GM19023 (cell line): Measurements from ENCODE around the gene ZNF785.

Source experiments
- ATAC-seq: cut with Tn5 transposase; IDR thresholded peaks from one replicate; pipeline ENCODE4 v1.9.1; 2021; ENCODE audit warnings: mild to moderate bottlenecking, moderate library complexity; ENCODE audit not compliant: unreplicated experiment

The ZNF785 gene

DNA sequence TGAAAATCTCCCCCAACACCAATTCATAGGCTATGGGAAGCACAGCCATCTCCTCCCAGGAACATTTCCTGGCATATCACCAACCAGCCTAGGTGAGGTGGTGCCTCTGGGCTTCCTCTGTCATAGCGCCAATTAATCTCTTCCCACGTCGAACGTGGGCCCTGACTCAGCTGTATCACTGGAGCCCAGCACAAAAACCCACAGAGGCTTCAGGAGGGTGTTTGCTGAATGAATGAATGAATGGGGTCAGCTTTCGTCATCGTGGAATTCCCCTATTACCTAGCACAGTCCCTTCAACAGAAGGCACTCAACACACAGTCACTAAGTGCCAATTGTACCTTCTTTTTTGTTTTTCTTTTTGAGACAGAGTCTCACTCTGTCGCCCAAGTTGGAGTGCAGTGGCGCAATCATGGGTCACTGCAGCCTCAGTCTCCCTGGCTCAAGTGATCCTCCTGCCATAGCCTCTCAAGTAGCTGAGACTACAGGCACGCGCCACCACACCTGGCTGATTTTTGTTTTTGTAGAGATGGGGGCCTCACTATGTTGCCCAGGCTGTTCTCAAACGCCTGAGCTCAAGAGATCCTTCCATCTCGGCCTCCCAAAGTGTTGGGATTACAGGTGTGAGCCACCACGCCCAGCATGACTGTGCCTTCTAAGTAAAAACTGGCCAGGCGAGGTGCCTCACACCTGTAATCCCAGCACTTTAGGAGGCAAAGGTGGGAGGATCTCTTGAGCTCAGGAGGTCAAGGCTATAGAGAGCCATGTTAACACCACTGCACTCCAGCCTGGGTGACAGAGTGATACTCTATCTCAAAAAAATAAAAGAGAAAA, 18.1 kb downstream of the ZNF785 start:
- no peak for ATAC-seq

GRCh38 chr16:30566531-30566930, 19.0 kb downstream of the ZNF785 start:
- no peak for ATAC-seq

DNA sequence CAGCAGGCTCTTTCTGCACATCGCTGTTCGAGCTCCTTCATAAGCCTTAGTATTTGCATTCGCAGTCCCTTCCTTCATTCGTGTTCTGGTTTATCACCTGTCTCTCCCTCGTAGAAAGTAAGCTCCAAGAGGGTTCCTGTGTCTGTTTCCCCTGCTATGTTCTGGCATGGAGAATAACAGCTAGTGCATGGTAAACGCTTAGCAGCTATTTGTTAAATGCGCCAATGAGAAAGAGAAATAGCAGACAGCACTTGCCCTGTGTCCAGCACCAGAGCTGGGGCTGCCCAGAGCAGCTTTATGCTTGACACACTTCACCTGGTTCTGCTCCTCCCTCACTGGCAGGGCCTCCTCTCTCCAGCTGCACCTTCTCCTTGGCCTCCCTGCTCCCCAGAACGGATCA, 19.5 kb downstream of the ZNF785 start:
- no peak for ATAC-seq

GRCh38 chr16:30565526-30565925, 20.0 kb downstream of the ZNF785 start:
- no peak for ATAC-seq

GRCh38 chr16:30562021-30562420, 23.5 kb downstream of the ZNF785 start:
- no peak for ATAC-seq

DNA sequence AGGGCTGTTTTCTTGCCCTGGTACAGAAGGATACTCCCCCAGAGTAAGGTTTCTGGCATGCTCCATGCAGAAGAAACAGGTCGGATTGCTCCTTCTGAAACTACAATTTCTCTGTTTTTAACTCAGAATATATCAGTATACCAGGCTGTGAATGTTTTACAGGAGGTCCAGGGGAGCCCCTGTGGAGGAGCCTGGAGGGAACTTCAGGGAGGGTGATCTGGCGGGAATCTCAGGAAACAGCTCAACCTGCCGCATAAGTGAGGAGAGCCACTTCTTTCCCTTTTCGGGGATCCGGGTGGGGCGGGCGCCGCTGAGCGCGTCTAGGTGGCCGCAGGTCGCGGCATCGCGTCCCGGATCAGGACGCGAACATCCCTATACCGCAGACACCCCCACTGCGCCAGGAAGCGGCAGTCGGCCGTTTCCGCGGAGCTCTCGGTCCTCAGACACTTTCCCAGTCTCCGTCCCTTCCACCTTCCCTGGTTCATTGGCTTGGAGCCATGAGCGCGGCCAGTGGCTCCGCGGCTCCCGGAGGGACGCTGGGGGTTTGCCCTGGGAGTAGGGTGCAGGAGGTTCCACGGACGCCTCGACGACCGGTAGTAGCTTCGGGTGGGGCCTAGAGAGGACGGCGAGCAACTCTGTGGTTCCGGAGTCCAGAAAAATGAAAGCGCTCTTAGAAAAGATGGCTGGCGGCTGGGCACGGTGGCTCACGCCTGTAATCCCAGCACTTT, 24.2 kb downstream of the ZNF785 start:
- no peak for ATAC-seq

DNA sequence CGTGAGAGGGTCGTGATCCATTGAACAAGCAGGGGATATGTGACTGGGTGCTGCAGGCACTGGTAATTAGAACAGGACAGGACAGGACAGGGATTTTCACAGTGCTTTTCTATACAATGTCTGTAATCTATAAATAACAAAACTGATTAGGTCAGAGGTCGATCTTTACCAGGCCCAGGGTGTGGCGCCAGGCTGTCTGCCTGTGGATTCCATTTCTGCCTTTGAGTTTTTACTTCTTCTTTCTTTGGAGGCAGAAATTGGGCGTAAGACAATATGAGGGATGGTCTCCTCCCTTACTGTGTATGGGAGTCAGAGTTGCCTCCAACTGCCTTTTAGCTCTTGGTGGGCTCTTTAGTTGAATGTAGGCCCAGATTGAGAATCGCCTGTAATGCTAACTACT, 25.8 kb downstream of the ZNF785 start:
- no peak for ATAC-seq

- ATAC-seq: no peak
These were observed 26.6 kb downstream of the ZNF785 start for GRCh38 chr16:30558789-30559377.

- peak; percentile 88 for ATAC-seq
These were observed 27.3 kb downstream of the ZNF785 start, which contains the start of gene ZNF764 for GRCh38 chr16:30557957-30558788. Gene ZNF764, minus strand, starts transcription at chr16:30558374. Its CDS starts 192 bp downstream, at chr16:30558182.

DNA sequence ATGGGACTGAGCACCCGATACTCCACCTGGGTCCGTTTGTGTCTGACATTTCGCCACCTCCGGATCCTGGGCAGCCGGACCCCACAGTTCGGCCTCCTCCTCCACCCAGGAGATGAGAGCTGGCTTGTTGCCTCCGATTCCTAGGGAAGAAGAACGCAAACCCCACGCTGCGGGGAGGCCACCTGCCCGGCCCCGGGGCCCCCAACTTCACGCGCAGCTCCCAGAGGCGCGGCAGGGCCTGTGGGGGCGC, 27.9 kb downstream of the ZNF785 start:
- ATAC-seq: peak; percentile 4

DNA sequence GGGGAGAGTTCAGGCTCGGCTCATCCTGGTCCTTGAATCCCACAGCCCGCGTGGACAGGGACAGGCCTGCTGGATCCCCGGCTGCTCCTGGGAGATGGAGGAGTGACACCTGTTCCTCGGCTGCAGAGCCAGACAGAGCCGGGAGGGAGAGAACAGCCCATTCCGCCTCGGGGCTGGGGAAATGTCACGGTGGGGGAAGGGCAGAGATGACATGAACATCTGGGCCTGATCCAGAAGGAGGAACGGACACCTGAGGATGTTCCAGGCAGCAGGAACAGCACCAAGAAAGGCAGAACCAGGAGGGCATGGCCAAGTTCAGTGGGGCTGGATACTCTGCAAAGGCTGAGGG, 29.4 kb downstream of the ZNF785 start:
- no peak for ATAC-seq

DNA sequence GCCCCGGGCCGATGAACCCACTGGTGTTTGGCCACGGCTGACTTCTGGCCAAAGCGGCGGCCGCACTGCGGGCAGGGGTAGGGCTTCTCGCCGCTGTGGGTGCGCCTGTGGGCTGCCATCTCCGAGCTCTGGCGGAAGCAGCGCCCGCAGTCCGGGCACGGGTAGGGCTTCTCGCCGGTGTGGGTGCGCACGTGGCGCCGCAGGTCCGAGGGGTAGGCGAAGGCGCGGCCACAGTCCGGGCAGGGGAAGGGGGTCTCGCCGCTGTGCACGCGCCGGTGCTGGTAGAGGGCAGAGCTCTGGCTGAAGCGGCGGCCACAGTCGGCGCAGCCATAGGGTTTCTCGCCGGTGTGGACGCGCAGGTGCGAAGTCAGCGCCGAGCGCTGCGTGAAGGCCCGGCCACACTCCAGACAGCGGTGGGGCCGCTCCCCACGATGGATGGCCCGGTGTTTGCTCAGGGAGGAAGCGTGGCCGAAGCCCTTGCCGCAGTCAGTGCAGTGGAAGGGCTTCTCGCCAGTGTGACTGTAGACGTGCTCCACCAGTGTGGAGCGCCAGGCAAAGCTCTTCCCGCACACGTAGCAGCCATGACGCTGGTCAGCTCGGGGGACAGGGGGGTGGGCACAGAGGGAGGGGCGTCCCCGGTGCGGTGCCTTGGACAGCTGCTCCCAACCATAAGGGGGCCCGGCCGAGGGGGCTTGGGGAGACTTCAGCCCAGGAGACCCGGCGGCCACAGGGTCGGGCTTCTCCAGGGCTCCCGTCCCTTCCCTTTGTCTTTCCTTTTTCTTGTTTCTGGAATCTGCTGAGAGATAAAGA, 30.0 kb downstream of the ZNF785 start:
- no peak for ATAC-seq

DNA sequence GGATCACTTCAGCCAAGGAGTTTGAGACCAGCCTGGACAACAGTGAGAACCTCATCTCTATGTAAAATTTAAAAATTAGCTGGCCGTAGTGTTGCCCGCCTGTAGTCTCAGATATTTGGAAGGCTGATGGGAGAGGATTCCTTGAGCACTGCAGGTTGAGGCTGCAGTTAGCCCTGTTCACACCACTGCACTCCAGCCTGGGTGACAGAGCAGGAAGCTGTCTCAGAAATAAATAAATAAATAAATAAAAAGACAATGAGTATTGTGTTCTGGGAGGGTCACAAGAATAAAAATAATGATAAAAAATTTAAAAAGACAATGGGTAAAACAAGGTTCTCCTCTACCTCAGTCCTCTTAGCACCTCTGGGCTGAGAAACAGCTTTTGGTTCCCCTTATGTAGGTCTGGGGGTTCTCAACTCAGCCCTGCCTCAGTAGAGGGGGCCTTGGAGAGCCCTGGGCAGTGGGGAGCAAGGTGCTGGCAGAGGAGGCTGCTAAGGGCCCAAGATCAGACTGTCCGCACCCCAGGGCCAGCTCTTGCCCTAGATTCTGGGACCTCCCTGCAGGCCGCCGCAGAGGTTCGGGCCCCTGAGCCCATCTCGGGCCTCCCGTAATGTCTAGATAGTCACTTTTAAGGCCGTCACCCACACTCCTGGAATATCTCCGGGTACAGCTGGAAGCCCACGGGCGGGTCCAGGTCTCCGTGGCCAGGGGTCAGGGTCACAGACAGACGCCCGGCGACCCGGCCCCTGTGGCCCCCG, 30.8 kb downstream of the ZNF785 start:
- no peak for ATAC-seq

DNA sequence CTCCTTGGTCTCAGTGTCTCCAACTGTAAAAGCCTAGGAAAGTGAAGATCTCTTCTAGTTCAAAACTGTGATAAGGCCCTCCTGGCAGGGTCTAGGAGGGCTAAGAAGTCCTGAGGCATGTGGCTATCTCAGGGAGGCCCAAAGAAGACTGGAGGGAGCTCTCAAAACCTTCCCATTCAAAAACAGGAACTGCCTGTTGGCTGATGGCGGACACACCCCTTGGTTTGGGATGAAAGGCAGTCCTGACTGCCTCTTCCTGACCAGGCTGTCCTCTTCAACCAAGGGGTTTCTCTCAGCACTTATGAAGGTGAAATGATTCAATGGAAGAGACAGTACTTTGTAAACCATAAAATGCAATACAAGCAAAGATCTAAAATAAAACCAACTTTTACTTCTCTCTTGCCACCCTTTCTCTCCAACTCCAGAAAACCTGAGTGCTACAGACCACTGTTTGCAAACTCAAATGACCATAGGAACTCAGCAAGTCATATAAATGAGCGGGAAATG, 32.1 kb downstream of the ZNF785 start:
- ATAC-seq: no peak

DNA sequence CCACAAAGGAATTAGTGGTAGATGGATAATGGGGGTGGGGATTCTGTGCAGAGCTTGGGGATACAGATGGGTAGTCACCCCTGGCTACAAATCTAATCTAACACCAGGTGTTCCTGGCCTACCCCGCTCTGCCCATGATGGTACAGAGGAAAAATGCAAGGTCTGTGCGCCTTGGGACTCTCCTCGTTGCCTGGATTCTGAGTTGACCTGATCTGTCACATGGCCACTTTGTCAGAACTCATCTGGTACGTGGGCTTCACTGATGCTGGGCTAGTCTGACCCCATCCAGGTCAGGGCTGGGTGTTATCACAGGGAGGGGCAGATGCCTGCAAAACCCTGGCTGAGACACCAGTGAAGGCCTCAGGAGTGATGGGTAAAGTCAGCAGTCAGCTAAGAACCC, 32.5 kb downstream of the ZNF785 start:
- no peak for ATAC-seq

DNA sequence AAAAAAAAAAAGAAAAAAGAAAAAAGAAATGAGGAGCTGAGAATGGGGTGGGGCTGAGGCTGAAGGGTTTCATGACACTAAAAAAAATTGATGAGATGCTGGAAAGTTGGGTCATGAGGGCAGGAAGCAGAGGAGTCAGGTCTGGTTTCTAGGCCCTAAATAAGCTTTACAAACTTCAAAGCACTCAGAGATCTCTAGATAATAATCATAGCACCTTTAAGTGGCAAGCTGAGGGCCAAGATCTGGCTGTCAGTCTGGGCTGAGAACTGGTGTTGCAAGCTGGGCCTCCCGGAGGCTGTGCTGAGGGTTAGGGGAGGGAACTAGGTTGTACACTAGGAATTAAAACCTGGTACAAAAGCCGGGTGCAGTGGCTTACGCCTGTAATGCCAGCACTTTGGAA, 33.7 kb downstream of the ZNF785 start:
- no peak for ATAC-seq

- ATAC-seq: no peak
These were observed 36.9 kb downstream of the ZNF785 start for GRCh38 chr16:30548416-30549253.

DNA sequence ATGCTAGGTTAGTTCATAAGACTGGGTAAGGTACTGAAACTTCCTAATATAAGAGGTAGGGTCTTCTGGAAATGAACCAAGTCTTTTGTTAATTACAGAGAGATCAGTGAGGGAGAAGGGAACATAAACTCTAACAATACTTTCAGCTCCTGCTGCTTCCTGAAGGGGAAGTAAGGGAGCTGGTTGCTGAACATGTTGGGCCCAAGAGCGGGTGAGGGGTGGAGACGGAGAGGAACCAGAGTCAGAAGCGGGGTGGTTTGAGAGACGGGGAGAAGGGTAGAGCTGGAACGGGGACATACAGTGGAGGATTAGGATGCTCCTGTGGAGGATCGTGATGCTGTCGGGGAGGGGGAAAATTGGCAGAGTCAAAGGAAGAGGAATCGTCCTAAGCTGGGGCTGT, 39.4 kb downstream of the ZNF785 start:
- no peak for ATAC-seq

- no peak for ATAC-seq
These were observed 42.4 kb downstream of the ZNF785 start for GRCh38 chr16:30543067-30543466.
